HepG2 (cell line): ENCODE measurements around the gene AKT3. TPM values are rescaled to one million over a fixed set of nuclear protein-coding genes. Genes with fewer than 3 reads are reported as not detected.

Experiments used
- ATAC-seq: fragments of 200-7000 bp; cut with Tn5 transposase; 3 replicates; pipeline ENCODE4 v1.9.1; 2020; ENCODE audit warnings: mild to moderate bottlenecking, moderate library complexity
- BruUV-seq: library from RNA; stranded (reverse); fragments of 400-500 nt; replicated peaks from 2 replicates; lab custom pipeline; 2021; lab: Mats Ljungman, UMichigan
- CTCF ChIA-PET: fragments of 300-600 bp; formaldehyde crosslinking; extraction: SDS; loops from one replicate; lab custom pipeline; 2021; ENCODE audit warnings: low total read pairs, inconsistent platforms, low intra/inter-chr PET ratio; lab: Yijun Ruan, JAX
- POLR2A ChIA-PET: fragments of 350-600 bp; sonication (Branson Sonifier 250); formaldehyde crosslinking; loops from one replicate; lab custom pipeline; 2020; ENCODE audit warnings: antibody characterized with exemption, inconsistent platforms; lab: Yijun Ruan, JAX
- DNase-seq: peaks from one replicate; pipeline ENCODE4 v3.0.0-alpha.2; 2015; ENCODE audit warnings: low spot score
- FAIRE-seq: peaks from 3 replicates; lab custom pipeline; 2011; peaks lifted over from hg19 to GRCh38; lab: Jason Lieb, UNC
- H2AFZ ChIP-seq: one replicate; pipeline ENCODE4 v1.6.1; 2011; ENCODE audit warnings: low read length, inconsistent platforms
- H3K27ac ChIP-seq: fragments of 300-600 bp; 3 replicates; pipeline ENCODE4 v1.8.0; 2011; ENCODE audit warnings: mixed run types, mild to moderate bottlenecking, mixed read lengths, low read length, inconsistent platforms; ENCODE audit not compliant: insufficient read depth; ENCODE audit errors: extremely low read length
- H3K27me3 ChIP-seq, 2 experiments: fragments of 200-600 bp in 1 of 2; 2 replicates in 1 of 2; 3 replicates in 1 of 2; pipeline versions ENCODE4 v1.6.0 to v1.8.0; 2011; ENCODE audit warnings: low read length in 2 of 2, mild to moderate bottlenecking in 2 of 2, moderate library complexity in 2 of 2, inconsistent platforms in 1 of 2; ENCODE audit not compliant: insufficient read depth in 2 of 2, control insufficient read depth in 1 of 2
- H3K36me3 ChIP-seq, 2 experiments: fragments of 200-600 bp in 1 of 2; replicated peaks in 1 of 2; 2 replicates in 1 of 2; 3 replicates in 1 of 2; pipeline versions ENCODE4 v1.5.1 to v1.8.0; 2011; ENCODE audit warnings: low read length in 2 of 2, inconsistent platforms in 1 of 2; ENCODE audit not compliant: insufficient read depth in 2 of 2, control insufficient read depth in 1 of 2
- H3K4me1 ChIP-seq: 2 replicates; pipeline ENCODE4 v1.5.1; 2012; ENCODE audit warnings: low read length, inconsistent platforms; ENCODE audit not compliant: insufficient read depth
- H3K4me2 ChIP-seq: 2 replicates; pipeline ENCODE4 v1.6.0; 2011; ENCODE audit warnings: low read depth, low read length, inconsistent platforms
- H3K4me3 ChIP-seq, 3 experiments: fragments of 200-600 bp in 1 of 3; sonication (generic), shearing (Covaris generic) in 1 of 3; replicated peaks in 1 of 3; 2 replicates each; pipeline ENCODE4 v1.5.1; 2011 to 2016; ENCODE audit warnings: low read length in 3 of 3, inconsistent platforms in 2 of 3, low read depth in 2 of 3, mild to moderate bottlenecking in 2 of 3, control low read depth in 1 of 3, mixed read lengths in 1 of 3; ENCODE audit not compliant: insufficient read depth in 1 of 3
- H3K79me2 ChIP-seq: one replicate; pipeline ENCODE4 v1.6.1; 2011; ENCODE audit warnings: low read length, inconsistent platforms; ENCODE audit not compliant: insufficient read depth
- H3K9ac ChIP-seq: 2 replicates; pipeline ENCODE4 v1.6.0; 2011; ENCODE audit warnings: mild to moderate bottlenecking, low read depth, low read length, inconsistent platforms; ENCODE audit not compliant: insufficient read depth
- H3K9me3 ChIP-seq: 2 replicates; pipeline ENCODE4 v1.5.1; 2012; ENCODE audit warnings: mild to moderate bottlenecking, low read length
- H4K20me1 ChIP-seq: 2 replicates; pipeline ENCODE4 v1.6.0; 2011; ENCODE audit warnings: inconsistent platforms, mild to moderate bottlenecking, low read length, moderate library complexity; ENCODE audit not compliant: insufficient read depth
- DNMT3B ChIP-seq: conservative IDR thresholded peaks from 2 replicates; pipeline ENCODE4 v1.6.1; 2016; ENCODE audit warnings: missing biosample characterization, control low read depth
- HDAC2 ChIP-seq: sonication (generic); formaldehyde crosslinking; IDR thresholded peaks from 2 replicates; pipeline ENCODE4 v1.4.0; 2020; ENCODE audit warnings: missing genetic modification reagents
- KDM6A ChIP-seq: IDR thresholded peaks from 2 replicates; pipeline ENCODE4 v1.6.1; 2016; ENCODE audit warnings: low read depth
- NR3C1 ChIP-seq: sonication (generic); formaldehyde crosslinking; IDR thresholded peaks from 2 replicates; pipeline ENCODE4 v1.4.0; 2020; ENCODE audit warnings: missing genetic modification reagents
- PHF20 ChIP-seq: sonication (generic); formaldehyde crosslinking; IDR thresholded peaks from 2 replicates; pipeline ENCODE4 v1.5.0; 2020; ENCODE audit warnings: mild to moderate bottlenecking, missing genetic modification reagents
- ZNF30 ChIP-seq: sonication (generic); formaldehyde crosslinking; IDR thresholded peaks from 2 replicates; pipeline ENCODE4 v1.5.0; 2020; ENCODE audit warnings: mild to moderate bottlenecking, missing genetic modification reagents
- ZNF556 ChIP-seq: sonication (generic); formaldehyde crosslinking; IDR thresholded peaks from 2 replicates; pipeline ENCODE4 v1.4.0; 2020; ENCODE audit warnings: mild to moderate bottlenecking, missing genetic modification reagents, borderline replicate concordance
- WGBS: methylation state at CpG from one replicate; pipeline ENCODE4 v1.1.6; 2017; ENCODE audit warnings: low lambda C conversion rate; 5-methylcytosine and 5-hydroxymethylcytosine counted together
- in situ Hi-C: cut with HindIII; loops from 2 replicates; pipeline ENCODE4 v1.10.0; 2017; ENCODE audit warnings: low pct_unique_long_range_greater_than_20kb; ENCODE audit not compliant: extremely low pct_ligation_motif_present
- intact Hi-C: fragments of 100-400 bp; cut with micrococcal nuclease; formaldehyde crosslinking; loops from one replicate; pipeline ENCODE4 v1.10.0; 2022; ENCODE audit not compliant: unreplicated experiment
- polyA plus RNA-seq, 8 experiments: library from polyadenylated mRNA; depleted of rRNA in 3 of 8; stranded (reverse) in 7 of 8; unstranded in 1 of 8; fragments of >200 nt; fragmentation: Illumina TruSeq in 4 of 8; extraction: Trizol in 4 of 8; gene quantifications; 2 replicates each; pipeline versions ENCODE4 v1.2.1 to v1.2.3, GENCODE V29; 2011 to 2016; ENCODE audit warnings: low read depth in 4 of 8, missing spikeins in 1 of 8, mixed read lengths in 1 of 8; ENCODE audit not compliant: insufficient read depth in 1 of 8
- total RNA-seq, 5 experiments: library from RNA; depleted of rRNA; stranded (reverse); fragments of >200 nt; fragmentation: Illumina TruSeq; extraction: Trizol; gene quantifications; 2 replicates each; pipeline ENCODE4 v1.2.3, GENCODE V29; 2016; ENCODE audit warnings: low read depth in 1 of 5
- TF ChIP-seq, protein P1 (sequence below): sonication (generic); formaldehyde crosslinking; IDR thresholded peaks from 2 replicates; pipeline ENCODE4 v1.8.0; 2022; ENCODE audit warnings: mild to moderate bottlenecking, missing genetic modification reagents, moderate library complexity
- TF ChIP-seq, protein P2 (sequence below): sonication (generic); formaldehyde crosslinking; IDR thresholded peaks from 2 replicates; pipeline ENCODE4 v1.4.0; 2020; ENCODE audit warnings: low read depth, mild to moderate bottlenecking, missing genetic modification reagents

Gene AKT3
- total and polyA plus RNA-seq, 2 of the 13 experiments (the other 11 are each of a cell fraction or from before 2014, with no cell fraction given) = 0.07 TPM

DNA sequence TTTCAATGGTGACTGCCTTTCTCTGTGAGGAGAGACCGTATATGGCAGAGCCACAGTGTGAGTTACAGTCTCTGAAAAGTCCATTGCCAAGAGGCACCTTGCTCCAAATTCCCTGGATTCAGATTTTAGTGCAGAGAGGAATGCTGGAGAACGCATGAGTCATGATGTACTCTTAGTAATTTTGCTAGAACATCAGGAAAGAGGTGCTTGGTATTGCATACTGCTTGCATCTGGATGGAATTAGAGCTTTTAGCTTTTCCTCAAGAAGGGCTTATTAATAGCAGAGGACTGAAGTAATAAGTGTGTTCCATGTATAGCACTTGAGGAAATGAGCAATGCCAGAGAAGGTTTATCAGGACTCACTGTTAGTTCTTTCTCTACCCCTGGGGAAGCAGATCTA is 40.5 kb upstream of the AKT3 start:
- intact Hi-C loops = no loop called here
- Histone ChIP-seq H3K27ac (no peak overlapping the region), H3K79me2 (no peaks in the 10 kb centered on the region), H4K20me1 (no peaks in the 10 kb centered on the region), H3K4me2 (no peak overlapping the region), H2AFZ (no peak overlapping the region), H3K4me1 (no peaks in the 10 kb centered on the region), H3K9ac (no peak overlapping the region), H3K9me3 (no peaks in the 10 kb centered on the region), H3K36me3 (no peaks in the 10 kb centered on the region), H3K4me3 (no peak overlapping the region), H3K27me3 (peaks cover 0 to 25% of the 10 kb centered on the region in 2 experiments; a peak in 4 of 5 replicates)
- CTCF ChIA-PET = no interaction called here
- BruUV-seq = no TSS peak
- POLR2A ChIA-PET = no interaction called here
- in situ Hi-C loops = no loop called here
- TF ChIP-seq HDAC2 (CRISPR knock-in tag) (no peak), ZNF30 (CRISPR knock-in tag) (no peak), ZNF556 (no peak), KDM6A (CRISPR knock-in tag) (no peak)
- TF ChIP-seq, protein P1, sequence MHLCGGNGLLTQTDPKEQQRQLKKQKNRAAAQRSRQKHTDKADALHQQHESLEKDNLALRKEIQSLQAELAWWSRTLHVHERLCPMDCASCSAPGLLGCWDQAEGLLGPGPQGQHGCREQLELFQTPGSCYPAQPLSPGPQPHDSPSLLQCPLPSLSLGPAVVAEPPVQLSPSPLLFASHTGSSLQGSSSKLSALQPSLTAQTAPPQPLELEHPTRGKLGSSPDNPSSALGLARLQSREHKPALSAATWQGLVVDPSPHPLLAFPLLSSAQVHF (CRISPR knock-in tag) = no peak
- no peak for FAIRE-seq
- no peak for DNase-seq
- no peak for ATAC-seq
- 8% methylated on average over 2 of the region's 2 CpGs for WGBS

- CTCF ChIA-PET = no interaction called here
- no peak for FAIRE-seq
- TF ChIP-seq NR3C1 (CRISPR knock-in tag) = no peak
- TF ChIP-seq, protein P2, sequence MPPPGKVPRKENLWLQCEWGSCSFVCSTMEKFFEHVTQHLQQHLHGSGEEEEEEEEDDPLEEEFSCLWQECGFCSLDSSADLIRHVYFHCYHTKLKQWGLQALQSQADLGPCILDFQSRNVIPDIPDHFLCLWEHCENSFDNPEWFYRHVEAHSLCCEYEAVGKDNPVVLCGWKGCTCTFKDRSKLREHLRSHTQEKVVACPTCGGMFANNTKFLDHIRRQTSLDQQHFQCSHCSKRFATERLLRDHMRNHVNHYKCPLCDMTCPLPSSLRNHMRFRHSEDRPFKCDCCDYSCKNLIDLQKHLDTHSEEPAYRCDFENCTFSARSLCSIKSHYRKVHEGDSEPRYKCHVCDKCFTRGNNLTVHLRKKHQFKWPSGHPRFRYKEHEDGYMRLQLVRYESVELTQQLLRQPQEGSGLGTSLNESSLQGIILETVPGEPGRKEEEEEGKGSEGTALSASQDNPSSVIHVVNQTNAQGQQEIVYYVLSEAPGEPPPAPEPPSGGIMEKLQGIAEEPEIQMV = no peak
- TF ChIP-seq PHF20 (CRISPR knock-in tag) = no peak
- TF ChIP-seq DNMT3B (CRISPR knock-in tag) = no peak
Observed at GRCh38 chr1:243885806-243886205, 35.8 kb upstream of the AKT3 start.

More at GRCh38 chr1:243885806-243886205, 35.8 kb upstream of the AKT3 start:
- H3K4me1 ChIP-seq = no peaks in the 10 kb centered on the region
- ATAC-seq (no peak), DNase-seq (no peak)
- H3K27me3 ChIP-seq = peaks cover 0 to 27% of the 10 kb centered on the region in 2 experiments; a peak in 1 of 5 replicates
- H3K4me3 ChIP-seq = no peak overlapping the region
- 0% methylated on average over 1 of the region's 1 CpG for WGBS
- H2AFZ ChIP-seq = no peak overlapping the region
- in situ Hi-C loops (no loop called here), intact Hi-C loops (no loop called here)
- no peaks in the 10 kb centered on the region for H3K36me3 ChIP-seq
- POLR2A ChIA-PET = no interaction called here
- no peaks in the 10 kb centered on the region for H3K79me2 ChIP-seq
- no TSS peak for BruUV-seq
- no peak overlapping the region for H3K27ac ChIP-seq
- H4K20me1 ChIP-seq = no peaks in the 10 kb centered on the region
- H3K9ac ChIP-seq = no peak overlapping the region
- no peak overlapping the region for H3K4me2 ChIP-seq
- H3K9me3 ChIP-seq = no peaks in the 10 kb centered on the region
